GM18502 (cell line): ENCODE results near the gene HIVEP3.

Source experiments
- ATAC-seq: cut with Tn5 transposase; IDR thresholded peaks from one replicate; pipeline ENCODE4 v1.9.1; 2021; ENCODE audit warnings: mild to moderate bottlenecking; ENCODE audit not compliant: unreplicated experiment, poor library complexity

Gene HIVEP3

DNA sequence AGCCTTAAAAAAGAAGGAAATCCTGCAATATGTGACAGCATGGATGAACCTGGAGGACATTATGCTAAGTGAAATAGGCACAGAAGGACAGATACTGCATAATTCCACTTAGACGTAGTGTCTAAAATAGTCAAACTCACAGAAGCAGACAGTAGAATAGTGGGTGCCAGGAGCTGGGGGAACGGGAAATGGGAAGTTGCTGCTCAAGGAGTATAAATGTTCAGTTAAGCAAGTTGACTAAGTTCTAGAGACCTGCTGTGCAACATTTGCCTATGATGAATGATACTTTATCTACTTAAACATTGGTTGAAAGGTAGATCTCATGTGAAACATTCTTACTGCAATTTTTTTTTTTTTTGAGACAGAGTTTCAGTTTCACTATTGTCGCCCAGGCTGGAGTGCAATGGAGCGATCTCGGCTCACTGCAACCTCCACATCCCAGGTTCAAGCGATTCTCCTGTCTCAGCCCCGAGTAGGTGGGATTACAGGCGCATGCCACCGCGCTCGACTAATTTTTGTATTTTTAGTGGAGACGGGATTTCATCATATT lies 197.8 kb downstream of the HIVEP3 start:
- ATAC-seq, result peak; percentile 52

DNA sequence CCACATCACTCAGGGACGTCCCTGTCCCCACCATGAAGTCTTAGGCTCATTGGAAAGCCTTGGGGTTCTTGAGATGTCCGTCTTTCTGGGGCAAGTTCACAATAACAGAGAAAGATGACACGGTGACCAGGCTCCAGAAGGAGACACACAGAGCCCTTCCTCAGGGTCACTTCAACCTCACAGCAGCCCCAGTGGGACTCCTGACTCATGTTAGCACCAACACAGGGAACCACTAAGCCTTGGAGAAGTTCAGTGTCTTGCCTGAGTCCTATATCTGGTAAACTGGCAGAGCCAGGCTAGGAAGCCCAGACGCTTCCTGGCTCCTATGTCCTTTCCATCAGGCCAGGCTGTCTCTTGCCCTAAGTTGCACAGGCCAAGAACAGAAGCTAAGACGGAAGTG lies 199.1 kb downstream of the HIVEP3 start:
- ATAC-seq, result no peak

DNA sequence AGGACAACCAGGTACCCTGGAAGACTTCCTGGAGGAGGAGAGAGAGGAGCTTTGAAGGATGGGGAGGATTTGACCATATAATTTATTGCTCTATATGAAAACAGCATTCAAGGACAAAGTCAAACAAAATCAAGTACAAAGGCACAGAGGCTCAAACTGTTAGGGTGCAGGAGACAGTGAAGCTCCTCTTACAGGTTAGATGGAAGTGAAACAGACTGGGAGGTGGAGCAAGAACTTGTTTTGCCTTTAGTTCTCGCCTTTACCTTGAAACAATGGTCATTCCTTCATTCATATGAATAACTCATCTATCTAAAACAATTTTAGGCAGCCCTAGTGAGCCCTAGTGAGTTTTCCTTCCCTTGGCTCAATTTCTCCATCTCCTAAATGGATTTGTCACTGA lies 199.6 kb downstream of the HIVEP3 start:
- no peak for ATAC-seq

DNA sequence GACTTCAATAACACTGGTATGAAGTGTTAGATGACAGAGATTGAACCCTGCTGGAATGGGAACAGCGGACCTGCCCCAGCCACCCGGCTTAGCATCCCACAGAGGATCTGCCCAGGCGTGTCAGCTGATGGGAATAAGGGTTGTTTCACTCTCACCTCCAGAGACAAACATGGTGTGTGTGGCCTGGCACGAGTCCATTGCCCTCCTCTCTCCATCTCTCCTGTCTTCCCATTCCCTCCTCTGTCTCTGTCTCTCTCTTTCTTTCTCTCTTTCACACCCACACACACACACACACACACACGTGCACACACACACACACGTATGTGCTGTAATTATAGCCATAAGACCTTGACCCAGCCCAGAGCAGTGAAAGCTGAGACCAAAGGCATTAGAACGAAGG lies 200.2 kb downstream of the HIVEP3 start:
- no peak for ATAC-seq

DNA sequence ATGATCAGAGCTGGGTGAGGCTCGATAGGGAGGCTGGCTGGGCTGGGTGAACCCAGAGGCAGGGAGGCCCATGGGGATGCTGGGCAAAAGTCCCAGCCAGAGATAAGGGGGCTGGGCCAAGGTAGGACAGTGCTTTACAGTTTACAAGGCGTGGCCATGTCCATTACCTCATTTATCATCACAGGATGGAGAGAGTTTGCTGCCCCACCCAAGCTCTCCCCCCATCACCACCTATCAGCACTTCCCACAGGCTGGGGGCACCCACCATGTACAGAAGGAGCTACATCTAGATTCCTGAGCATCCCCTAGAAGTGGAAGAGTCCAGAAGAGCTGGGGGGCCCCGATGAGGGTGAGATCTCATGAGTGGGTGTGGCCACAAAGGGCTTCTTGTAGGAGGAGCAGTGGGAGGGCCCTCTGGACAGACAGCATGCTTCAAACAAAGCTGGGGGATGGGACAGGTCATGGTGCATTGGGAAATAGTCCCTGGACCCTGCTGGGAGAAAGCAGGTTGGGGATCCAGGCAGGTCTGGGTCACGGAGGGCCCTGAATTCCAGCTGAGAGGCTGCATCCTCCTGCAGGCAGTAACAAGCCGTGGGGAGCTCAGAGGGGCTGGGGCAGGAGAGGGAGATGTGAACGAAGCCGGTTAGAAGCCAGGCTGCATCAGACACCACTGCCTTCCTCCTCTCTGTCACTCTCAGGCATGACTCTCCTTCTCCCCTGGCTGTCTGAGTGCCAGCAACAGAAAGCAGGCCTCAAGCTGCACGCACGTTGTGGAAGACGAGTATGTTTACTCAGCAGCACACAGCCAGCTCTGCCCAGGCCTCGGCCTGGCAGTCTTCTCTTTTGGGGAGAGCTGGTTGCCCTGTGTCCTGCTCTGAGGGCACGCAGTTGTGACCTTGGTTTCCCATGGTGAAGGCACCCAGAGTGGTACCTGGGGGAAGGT lies 202.3 kb downstream of the HIVEP3 start:
- no peak for ATAC-seq

DNA sequence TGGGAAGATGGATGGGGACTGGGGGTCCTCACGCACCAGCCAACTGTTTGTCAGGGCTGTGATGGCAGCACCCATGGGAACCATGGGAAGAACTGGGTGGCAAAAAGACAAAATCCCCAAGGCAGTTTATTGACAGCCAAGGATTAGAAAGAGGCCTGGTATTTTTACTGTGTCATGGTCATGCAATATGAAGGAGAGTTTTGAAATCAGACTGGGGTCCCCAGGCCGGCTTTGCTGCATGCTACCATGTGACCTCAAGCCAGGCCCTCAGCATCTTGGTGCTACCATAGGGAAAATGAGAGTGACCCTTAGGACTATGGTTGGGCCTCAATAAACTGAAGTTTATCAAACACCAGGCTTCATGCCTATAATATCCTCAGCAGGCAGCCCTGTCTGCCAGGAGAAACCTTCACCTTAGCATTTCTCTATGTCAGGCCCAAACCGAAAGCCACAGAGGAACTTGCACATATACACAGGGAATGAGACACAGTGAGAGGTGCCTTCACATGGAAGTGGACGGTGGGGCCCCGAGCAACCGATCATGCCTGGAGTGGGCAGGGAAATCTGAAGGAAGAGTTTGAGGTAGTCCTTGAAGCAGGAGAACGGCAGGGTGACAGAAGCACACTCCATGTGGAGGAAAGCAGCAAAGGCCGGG lies 203.2 kb downstream of the HIVEP3 start:
- ATAC-seq, result no peak

DNA sequence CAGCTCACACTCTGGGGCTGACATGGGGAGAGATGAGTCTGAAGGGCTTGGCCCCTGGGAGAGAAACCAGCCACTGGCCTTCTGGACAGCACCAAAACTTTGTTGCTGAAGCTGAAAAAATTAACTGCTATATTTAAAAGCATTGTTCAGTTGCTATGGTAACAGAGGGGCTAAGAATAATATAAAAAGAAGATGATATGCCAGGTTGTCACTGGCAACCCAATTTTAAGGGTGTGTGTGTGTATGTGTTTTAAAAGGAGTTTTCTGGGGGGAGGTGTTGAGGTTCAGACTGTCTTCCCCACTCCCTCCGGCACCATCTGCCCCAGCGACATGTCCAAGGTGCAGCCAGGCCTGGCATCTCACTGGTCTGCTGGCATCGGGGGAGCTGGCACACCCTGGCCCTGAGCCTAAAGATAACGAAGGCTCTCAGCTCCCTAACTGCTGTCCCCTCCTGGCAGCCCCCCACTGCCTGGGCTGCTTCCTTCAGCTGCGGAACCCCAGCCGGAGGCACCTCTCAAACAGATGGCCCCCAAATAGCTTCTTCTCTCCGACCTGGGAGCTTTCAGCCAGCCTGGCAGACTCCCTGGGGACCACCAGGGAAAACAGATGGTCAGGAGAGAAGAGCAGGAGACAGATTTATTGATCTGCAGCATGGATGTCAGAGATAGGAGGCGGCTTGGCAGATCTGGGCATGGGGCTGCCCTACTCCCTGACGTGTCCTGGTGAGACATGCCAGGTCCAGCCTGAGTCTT lies 203.9 kb downstream of the HIVEP3 start:
- no peak for ATAC-seq

DNA sequence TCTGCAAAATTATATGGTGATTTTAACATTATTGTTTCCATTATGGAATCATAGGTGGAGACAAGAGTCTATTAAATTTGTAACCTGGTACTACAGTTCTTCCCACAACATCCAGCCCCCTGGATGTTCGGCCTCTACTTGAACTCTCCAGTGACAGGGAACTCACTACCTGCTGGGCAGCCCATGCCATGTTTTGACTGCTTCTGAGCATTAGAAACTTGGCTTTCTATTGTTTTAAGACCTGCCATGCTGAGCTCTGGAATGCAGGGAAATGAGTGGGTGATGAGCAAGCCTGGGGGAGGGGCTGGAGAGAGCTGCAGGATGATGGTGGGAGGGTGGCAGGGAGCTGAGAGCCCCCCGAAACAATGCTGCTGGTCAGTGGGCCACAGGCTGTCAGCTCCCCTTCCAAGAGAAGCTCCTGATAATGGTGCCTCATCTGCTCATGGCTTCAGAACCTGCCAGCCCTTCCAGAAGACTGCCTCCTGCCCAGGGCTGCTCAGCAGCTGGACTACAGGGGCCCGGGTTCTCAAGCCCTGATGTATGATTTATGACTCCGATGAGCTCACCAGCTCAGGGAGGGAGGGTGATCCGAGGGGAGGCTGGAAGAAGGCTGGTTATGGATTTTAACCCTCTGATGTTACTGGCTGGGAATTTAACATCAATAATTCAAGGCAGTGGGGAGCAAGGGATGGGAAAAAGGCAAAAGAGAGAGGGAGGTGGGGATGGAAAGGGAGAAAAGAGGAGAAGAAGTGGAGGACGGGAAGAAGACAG lies 205.0 kb downstream of the HIVEP3 start:
- no peak for ATAC-seq

DNA sequence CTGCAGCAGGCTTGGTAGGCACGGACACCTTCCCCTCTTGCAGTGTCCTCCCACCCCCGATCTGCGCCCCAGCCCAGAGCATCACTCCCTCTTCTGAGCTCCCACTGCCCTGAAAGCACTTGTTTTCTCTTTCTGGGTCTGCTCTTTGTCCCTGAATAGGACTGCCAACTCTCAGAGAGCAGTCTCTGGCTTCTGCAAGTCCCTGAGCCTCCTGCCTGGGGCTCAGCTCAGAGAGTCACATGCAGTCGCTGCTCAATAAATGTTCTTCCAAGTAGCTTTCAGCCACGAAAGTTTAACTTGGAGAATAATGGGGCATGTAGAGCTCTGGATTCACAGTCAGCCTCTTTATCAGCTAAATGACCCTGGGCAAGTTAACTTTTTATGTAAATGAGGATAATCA lies 205.6 kb downstream of the HIVEP3 start:
- no peak for ATAC-seq

DNA sequence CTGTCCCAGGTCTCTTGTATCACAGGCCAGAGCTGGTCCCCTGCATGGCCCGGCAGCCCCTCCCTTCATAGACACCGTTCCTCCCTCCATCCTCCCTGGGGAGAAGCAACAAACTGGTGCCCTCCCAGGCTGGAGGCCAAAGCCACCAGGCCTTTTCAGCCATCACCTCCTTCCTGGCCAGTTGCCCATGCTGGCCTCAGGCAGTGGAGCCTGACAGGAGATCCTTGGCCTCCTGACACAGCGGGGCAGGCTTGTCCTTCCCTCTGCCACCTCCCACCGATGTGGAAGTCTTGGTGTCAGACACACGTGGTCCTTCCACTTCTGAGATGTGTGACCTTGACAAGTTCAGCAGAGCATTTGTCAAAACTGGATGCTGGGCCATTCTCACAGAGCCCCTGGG lies 206.0 kb downstream of the HIVEP3 start:
- ATAC-seq, result no peak

DNA sequence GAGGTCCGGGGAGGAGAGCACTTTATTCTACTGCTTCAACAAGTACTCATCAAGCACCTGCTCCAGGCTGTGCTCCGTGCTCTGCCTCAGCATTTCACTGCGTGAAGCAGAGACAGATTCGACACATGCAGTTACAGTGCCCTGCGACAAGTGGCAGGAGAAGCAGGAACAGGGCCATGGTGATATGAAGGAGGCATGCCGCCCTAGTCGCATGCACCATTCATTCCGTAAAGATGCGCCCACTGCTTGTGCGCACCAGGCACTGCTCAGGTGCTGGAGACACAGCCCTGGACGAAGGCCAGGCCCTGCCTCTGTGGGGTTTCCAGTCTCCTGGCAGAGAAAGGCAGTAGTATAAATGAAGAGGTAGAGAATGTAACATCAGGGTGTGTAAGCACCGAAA lies 206.6 kb downstream of the HIVEP3 start:
- ATAC-seq, result no peak

DNA sequence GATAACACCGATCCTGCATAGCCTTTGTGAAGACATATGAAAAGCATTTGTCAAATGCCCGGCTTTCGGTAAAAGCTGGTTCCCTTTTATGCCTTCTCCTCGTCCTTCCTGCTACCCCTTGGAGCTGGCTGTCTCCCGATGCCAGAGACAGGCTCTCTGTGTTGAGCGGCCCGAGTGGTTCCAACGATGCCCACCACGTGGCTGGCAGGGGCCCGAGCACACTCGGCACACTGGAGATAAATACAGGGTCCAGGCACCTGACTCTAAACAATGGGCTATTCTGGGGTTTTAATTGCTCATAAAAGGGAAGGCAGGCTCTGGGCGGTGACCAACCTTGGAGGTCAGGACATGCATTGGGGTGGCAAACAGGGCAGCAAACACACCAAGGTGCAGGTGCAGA lies 207.1 kb downstream of the HIVEP3 start:
- ATAC-seq, result no peak

DNA sequence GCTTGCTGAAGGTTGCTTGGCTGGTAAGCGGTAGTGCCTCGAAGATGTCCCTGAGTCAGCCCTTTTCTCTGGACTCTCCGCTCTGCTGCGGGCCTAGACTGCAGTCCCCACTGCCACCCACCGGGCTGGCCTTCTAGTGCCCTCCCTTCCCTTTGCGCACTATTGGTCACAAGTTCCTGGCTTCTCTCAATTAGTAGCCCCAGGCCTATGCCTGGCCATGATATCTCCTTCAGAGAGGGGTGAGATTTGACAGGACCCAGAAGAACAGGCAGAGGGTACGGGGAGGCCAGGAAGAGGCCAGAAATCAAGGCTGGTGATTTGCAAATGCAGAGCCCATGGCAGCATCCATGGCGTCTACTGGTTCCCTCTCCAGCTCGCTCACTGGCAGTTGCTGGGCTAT lies 207.7 kb downstream of the HIVEP3 start:
- no peak for ATAC-seq

DNA sequence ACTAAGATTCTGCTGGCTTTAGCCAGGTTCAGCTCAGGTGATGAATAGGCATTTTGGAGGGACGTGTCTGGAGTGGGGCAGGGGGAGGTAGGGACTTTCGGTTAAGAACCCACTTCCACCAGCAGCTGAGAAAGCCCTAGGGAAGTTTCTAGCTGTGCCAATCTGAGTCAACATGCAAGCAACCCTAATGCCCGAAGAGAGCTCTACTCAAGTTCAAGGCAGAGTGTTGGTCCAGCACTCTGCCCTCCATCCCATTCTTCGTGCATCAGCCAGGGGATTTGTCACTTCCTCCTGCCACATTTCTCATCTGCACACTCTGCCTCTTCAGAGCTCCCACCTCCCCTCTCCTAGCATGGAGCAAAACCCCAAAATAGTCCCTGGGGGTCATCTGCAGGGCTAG lies 208.8 kb downstream of the HIVEP3 start:
- no peak for ATAC-seq

DNA sequence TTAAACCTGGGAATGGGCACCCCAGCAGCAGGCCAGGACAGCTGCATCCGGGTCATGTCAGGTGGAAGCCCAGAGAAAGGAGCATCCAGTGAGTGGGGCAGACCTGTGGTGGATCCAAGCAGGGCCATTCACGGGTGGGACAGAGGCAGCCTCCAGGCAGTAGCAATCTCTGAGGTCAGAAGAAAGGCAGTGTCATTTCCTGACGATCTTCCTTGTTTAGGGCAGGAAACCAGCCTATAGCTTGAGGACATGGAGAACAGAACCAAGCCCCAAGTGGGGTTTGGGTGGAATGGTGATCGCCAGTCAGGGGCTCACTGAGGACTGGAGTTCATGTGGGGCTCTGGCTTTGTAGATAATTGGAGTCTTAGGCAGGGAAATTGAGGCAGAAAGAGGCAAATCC lies 209.4 kb downstream of the HIVEP3 start:
- ATAC-seq, result no peak

DNA sequence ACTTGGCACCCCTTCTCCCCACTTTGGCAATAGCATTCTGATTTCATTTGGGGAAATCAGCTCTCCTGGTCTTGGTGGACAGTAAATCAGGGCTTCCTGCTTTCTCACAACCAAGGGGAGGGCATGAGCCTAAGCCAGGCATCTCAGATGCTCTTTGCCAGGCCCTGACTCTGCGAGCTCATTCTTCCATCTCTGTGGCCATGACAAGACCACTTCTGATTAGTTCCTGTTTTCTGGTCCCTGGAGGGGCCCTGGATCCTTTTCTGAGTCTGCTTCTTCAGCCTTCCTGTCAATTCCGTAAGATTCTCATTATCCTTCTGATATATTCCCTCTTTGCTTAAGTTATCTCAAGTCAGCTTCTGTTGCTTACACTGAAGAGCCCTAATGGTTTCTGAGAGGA lies 210.4 kb downstream of the HIVEP3 start:
- no peak for ATAC-seq

DNA sequence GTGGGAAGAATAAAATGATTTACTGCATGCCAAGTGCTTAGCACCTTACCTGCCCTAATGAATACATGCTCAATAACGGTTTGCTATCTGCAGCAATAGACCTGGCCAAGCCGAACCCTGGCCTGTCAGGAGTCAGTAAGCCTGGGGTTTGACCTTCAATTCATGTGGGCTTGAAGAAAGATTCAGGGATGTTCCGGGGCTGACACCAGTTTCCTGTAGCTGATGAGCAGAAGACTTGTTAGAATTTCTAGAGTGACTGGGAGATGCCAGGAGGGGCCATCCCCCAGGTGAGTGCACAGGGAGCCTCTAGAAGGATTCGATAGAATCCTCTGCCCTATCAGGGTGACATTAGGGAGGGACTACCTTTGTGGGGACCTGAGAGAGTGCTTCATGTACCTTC lies 210.9 kb downstream of the HIVEP3 start:
- no peak for ATAC-seq

DNA sequence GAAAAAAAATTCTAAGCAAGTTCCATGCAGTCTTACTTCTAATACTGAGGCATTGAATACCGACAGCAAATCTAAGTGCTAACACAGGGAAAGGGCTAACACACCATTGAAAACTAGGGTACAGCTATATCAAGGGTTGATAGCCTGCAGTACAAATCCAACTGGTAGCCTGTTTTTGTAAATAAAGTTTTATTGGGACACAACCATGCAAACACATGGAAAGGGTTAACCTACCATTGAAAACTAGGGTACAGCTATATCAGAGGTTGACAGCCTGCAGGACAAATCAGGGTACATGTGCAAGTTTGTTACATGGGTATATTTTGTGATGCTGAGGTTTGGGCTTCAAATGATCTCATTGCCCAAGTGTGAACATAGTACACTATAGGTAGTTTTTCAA lies 212.9 kb downstream of the HIVEP3 start:
- ATAC-seq, result no peak

DNA sequence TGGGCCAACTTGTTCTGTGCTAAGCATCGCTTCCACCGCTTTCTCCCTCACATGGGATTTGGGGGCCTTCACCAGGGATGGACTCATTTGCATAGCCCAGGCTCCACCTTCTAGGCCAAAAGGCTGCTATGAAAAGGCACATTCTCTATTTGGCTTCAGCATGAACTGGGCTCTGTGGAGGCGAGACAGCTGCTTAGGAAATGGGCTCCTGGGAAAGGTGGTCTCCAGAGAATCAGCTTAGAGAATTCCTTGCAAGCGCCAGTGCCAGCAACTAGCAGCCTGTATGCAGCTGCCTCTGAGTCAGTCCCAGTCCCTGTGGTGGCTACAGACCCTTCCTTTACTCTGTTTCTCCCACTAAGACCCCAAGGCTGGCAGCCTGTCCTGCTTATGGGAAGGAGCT lies 214.5 kb downstream of the HIVEP3 start:
- no peak for ATAC-seq

DNA sequence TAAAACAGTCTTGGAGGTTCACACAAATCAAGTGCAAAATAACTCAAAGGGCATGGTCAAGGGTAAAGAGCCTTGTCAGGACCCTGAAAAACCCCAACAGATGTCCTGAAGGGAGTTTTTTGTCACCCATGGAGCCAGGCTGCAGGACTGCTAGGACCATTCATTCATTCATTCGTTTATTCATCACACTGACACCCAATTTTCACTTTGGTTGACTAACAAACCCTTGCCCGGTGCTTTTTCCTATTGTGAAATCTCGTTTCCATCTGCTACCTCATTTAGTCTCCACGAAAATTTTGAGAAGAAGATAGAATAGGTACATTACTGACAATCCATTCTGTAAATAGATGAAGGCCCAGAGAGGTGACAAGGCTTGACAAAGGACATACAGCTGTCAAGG lies 216.0 kb downstream of the HIVEP3 start:
- ATAC-seq, result no peak
